WTC11 (cell line): ENCODE results near the gene DUSP15.

ENCODE experiments used
- ATF1 ChIP-seq: sonication (generic); formaldehyde crosslinking; IDR thresholded peaks from 2 replicates; pipeline ENCODE4 v1.8.1; 2023; ENCODE audit warnings: mild to moderate bottlenecking, moderate library complexity, missing genetic modification reagents
- FOXP1 ChIP-seq: sonication (generic); formaldehyde crosslinking; IDR thresholded peaks from 2 replicates; pipeline ENCODE4 v1.8.0; 2022; ENCODE audit warnings: missing genetic modification reagents, mild to moderate bottlenecking, moderate library complexity, borderline replicate concordance
- TF ChIP-seq, protein P1 (sequence below): fragments of 200-600 bp; IDR thresholded peaks from 2 replicates; pipeline ENCODE4 v1.8.0; 2022; ENCODE audit warnings: antibody characterized with exemption
- TF ChIP-seq, protein P2 (sequence below): sonication (generic); formaldehyde crosslinking; IDR thresholded peaks from 2 replicates; pipeline ENCODE4 v1.8.1; 2022; ENCODE audit warnings: mild to moderate bottlenecking, moderate library complexity, missing genetic modification reagents
- TF ChIP-seq, protein P3 (sequence below): sonication (generic); formaldehyde crosslinking; IDR thresholded peaks from 2 replicates; pipeline ENCODE4 v1.8.1; 2022; ENCODE audit warnings: missing genetic modification reagents, borderline replicate concordance

DNA sequence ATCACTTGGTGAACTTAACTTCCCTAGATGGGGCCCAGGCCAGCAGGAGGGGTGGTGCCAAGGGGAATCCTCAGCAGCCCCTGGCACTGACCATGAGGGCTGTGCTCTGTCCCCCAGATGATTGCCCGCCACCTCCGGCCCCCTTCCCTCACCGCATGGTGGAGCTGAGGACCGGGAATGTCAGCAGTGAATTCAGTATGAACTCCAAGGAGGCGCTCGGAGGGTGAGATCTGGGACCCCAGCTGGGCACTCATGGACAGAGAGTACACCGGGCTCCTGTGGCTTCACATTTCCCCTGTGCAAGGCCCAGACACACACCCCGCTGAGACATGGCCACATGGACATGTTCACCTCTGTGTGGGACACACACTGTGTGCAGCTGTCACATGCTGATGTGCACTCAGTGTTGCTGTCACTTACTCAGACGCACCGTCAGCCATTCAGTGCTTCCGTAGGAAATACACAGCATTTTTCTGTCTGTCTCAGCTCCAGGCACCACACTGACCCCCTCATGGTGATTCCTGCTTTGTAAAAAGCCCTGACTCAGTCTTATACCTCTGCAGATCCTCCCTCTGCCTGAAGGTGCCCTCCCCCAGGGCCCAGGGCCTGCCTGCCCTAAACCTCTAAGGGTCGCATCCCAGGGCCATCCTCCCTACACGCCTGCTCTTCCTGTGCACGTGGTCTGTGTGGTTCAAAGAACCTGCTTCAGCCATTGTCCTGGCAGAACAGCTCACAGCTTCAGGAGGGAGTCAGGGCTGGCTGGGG, 46.8 kb downstream of the DUSP15 start:
- TF ChIP-seq ATF1 (CRISPR knock-in tag) (no peak), FOXP1 (no peak)
- TF ChIP-seq, protein P1, sequence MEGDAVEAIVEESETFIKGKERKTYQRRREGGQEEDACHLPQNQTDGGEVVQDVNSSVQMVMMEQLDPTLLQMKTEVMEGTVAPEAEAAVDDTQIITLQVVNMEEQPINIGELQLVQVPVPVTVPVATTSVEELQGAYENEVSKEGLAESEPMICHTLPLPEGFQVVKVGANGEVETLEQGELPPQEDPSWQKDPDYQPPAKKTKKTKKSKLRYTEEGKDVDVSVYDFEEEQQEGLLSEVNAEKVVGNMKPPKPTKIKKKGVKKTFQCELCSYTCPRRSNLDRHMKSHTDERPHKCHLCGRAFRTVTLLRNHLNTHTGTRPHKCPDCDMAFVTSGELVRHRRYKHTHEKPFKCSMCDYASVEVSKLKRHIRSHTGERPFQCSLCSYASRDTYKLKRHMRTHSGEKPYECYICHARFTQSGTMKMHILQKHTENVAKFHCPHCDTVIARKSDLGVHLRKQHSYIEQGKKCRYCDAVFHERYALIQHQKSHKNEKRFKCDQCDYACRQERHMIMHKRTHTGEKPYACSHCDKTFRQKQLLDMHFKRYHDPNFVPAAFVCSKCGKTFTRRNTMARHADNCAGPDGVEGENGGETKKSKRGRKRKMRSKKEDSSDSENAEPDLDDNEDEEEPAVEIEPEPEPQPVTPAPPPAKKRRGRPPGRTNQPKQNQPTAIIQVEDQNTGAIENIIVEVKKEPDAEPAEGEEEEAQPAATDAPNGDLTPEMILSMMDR = no peak
- TF ChIP-seq, protein P2, sequence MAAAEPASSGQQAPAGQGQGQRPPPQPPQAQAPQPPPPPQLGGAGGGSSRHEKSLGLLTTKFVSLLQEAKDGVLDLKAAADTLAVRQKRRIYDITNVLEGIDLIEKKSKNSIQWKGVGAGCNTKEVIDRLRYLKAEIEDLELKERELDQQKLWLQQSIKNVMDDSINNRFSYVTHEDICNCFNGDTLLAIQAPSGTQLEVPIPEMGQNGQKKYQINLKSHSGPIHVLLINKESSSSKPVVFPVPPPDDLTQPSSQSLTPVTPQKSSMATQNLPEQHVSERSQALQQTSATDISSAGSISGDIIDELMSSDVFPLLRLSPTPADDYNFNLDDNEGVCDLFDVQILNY (CRISPR knock-in tag) = no peak
- TF ChIP-seq, protein P3, sequence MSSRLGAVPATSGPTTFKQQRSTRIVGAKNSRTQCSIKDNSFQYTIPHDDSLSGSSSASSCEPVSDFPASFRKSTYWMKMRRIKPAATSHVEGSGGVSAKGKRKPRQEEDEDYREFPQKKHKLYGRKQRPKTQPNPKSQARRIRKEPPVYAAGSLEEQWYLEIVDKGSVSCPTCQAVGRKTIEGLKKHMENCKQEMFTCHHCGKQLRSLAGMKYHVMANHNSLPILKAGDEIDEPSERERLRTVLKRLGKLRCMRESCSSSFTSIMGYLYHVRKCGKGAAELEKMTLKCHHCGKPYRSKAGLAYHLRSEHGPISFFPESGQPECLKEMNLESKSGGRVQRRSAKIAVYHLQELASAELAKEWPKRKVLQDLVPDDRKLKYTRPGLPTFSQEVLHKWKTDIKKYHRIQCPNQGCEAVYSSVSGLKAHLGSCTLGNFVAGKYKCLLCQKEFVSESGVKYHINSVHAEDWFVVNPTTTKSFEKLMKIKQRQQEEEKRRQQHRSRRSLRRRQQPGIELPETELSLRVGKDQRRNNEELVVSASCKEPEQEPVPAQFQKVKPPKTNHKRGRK (CRISPR knock-in tag) = no peak
